HPDE6-E6E7 (cell line): ENCODE results near the gene SLC31A2.
"Not testable (repeated sequence)": the region's sequence is repeated elsewhere in the genome, so short reads cannot be mapped to it uniquely, and the experiment has no call there.

Source experiments
- DNase-seq: peaks from one replicate; pipeline ENCODE4 v3.0.0; 2011; ENCODE audit warnings: missing footprints; ENCODE audit errors: extremely low spot score

SLC31A2 gene, protein sequence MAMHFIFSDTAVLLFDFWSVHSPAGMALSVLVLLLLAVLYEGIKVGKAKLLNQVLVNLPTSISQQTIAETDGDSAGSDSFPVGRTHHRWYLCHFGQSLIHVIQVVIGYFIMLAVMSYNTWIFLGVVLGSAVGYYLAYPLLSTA

DNA sequence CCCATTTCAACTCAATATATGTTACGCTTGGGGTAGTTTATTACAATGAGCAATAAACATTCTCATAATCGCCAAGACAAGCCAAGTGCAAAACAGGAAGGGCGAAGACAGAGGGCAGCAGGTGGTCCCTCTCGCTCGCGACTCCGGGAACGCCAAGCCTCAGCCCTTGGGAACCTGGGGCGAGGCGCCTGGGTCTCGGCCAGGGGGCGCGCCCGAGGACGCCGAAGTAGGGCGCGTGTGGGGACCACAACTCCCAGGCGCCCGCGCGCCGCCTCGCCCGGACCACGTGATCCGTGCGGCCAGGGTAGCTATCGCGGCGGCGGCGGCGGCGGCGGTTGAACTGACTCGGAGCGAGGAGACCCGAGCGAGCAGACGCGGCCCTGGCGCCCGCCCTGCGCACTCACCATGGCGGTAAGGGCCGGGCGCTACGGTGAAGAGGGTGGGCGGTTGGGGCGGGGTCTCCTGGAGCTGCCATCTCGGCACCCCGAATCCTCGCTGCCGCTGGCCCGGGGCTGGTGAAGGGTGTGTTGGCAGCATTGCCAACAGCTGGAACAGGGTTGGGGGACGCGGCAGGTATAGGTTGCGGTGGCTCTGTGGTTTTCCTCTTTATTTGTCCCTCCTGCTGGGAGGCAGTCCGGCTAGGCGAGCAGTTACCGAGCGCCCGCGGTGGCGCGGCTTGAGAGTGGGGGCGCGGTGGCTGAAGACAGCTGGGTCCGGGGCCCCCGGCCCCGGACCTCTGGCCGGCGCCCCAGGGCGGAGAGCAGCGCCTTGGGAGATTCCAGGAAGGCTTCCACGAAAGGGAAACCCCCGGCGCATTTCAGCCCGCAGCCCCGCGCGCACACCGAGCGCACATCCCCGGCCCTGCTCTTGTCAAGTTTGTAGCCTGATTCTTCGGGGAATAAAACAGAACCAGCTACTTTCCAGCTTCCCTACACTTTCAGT, at the start of gene SLC31A2:
SLC31A2 (plus strand) TSS at position 338 of the 942 bp plus-strand sequence; CDS start at position 406, 68 bp downstream.
- peak; percentile 77 for DNase-seq

DNA sequence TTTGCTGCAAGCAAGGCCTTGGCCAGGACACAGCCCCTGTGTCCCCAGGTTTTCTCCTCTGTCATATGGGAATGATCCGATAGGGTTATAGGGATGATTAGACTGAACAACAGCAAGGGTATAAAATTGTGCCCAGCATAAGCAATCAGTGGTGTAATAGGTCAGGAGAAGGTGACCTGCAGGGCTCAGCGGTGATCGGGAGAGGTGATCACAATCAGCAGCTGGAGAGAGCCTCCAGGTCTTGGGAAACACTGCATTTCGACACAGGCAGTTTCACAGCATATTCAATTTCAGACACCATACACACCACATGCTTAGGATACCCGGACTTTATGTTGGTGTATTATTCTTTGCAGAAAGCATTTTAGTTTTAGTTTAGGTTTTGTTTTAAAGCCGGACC, 45.5 kb upstream of the SLC31A2 start:
- DNase-seq: not testable (repeated sequence)

DNA sequence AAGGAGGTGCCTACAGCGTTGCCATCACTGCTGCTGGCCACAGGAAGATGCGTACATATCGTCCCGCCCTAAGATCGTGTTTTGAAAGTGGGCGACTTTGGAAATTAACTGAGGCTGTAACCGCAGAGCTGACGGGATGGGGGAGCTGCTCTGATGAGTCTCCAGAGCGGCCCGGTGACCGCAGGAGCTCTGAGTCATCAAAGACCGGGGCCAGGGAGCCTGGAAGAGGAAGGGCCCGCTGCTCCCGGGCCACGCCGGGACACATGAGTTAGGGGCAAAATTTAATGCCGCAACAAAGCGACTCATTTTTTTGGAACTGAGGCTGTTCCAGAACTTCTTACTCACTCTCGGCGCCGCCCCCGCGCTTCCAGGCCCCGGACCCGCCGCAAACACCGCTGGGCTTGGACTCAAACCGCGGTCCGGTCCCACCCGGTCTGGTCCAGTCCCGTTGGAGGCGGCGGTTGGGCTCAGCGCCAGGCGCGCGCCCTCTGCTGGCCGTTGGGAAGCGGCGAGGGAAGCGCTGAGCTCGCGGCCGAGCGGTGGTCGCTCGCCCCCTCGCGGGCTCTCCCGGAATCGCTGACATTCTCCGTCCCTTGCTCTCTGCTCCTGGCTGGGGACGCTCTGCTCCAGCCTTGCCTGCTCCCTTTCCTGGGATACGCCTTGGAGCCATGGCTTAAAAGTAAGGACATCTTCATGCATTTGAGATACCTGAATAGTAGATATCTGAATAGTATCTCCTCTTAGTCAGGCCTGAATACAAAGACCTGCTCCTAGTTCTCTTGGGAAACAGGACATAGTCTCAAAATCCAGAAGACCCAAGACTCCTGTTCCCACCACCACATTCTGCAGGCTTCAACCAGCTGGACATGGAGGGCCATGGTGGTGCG, 39.5 kb upstream of the SLC31A2 start:
- DNase-seq: not testable (repeated sequence)

DNA sequence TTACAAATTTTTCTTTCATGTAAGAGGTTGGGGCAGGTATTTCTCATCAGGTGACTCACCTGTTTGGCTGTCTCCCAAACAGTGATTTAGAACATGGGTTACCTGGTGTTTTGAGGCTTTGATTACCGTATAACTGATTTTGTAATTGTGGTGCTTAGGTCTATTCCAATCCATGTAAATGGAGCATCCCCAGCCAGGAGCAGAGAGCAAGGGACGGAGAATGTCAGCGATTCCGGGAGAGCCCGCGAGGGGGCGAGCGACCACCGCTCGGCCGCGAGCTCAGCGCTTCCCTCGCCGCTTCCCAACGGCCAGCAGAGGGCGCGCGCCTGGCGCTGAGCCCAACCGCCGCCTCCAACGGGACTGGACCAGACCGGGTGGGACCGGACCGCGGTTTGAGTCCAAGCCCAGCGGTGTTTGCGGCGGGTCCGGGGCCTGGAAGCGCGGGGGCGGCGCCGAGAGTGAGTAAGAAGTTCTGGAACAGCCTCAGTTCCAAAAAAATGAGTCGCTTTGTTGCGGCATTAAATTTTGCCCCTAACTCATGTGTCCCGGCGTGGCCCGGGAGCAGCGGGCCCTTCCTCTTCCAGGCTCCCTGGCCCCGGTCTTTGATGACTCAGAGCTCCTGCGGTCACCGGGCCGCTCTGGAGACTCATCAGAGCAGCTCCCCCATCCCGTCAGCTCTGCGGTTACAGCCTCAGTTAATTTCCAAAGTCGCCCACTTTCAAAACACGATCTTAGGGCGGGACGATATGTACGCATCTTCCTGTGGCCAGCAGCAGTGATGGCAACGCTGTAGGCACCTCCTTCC, 37.9 kb upstream of the SLC31A2 start:
- peak; percentile 54 for DNase-seq

DNA sequence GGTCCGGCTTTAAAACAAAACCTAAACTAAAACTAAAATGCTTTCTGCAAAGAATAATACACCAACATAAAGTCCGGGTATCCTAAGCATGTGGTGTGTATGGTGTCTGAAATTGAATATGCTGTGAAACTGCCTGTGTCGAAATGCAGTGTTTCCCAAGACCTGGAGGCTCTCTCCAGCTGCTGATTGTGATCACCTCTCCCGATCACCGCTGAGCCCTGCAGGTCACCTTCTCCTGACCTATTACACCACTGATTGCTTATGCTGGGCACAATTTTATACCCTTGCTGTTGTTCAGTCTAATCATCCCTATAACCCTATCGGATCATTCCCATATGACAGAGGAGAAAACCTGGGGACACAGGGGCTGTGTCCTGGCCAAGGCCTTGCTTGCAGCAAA, 32.0 kb upstream of the SLC31A2 start:
- DNase-seq: not testable (repeated sequence)

DNA sequence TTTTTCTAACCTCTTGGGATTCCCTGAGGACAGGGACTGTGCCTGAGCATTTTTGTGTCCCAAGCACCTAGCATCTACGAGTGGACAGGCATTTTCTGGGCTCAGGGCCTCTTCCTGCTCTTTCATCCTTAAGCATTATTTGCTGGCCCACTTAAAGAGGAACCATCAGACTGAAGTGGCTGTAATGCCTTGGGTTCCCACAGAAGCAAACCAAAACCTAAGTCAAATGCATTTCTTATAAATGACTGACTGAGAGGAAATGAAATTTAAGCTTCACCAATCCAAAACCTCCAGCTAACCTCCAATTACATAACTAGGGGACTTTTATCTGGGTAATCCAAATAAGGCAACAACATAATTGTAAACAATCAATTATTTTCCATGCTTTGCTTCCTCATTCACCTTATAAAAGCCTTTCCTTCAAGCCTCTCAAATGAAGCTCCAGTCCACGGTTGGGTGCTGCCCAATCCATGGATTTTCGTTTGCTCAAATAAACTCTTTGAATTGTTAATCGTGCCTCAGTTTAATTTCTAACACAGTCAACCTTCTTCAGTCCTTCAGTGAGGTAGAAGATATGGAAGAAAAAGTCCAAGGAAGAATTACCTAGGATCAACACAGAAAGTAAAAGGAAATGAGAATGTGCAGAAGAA, 25.3 kb upstream of the SLC31A2 start:
- no peak for DNase-seq

DNA sequence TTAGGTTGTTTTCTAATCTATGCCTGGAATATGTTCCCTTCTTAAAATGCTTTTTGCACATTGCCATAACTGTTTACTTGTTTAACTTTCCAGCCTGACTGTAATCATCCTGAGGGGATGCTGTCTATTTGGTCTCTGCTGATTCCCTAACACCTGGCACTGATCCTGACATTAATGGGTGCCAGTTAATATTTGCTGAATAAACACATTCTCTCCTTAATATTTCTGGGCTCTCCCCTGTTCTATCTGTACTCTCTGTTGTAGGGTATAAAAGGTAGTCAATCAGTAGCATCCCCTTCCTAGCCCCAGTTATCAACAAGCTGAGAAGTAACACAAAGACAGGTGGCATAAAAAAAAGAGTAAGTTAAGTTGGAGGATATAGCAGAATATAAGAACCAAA, 21.3 kb upstream of the SLC31A2 start:
- DNase-seq: no peak

DNA sequence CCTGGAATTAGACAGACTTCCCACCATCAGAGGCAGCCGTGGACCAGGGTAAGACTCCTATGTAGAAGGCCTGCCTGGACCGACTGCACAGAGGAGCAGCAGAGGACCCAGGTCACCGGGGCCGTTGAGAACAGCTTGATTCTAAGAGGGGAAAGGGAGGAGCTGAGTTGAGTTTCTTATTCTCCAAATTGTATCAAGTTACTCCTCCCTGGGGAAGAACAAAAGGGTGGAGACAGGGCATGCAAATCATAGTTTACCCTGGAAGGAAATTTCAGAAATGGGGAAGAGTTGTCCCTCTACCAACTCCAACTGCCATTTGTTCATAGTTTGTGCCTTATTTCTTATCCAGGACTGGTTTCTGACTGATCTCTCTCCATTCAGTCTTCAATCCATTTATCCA, 20.9 kb upstream of the SLC31A2 start:
- DNase-seq: no peak

DNA sequence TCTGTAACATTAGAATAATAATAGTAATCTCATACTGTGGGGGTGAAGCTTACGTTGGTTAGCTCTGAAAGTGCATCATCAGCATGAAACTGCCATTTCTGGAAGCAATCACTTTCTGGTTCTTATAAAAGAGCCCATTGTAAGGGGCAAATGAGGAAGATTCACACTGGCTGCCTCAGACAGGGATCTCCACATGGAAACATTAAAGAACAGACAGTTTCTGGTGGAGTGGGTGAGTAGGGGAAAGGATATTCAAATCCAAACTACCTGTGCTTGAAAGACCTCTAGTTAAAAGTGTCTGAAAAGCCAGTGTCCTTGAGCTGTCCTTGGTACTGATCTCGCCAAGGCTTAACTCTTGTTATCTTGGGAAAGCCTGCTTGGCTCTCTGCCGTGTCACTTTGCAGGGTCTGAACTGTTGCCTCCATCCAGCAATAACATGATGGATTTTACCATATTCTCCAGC, 19.1 kb upstream of the SLC31A2 start:
- no peak for DNase-seq

DNA sequence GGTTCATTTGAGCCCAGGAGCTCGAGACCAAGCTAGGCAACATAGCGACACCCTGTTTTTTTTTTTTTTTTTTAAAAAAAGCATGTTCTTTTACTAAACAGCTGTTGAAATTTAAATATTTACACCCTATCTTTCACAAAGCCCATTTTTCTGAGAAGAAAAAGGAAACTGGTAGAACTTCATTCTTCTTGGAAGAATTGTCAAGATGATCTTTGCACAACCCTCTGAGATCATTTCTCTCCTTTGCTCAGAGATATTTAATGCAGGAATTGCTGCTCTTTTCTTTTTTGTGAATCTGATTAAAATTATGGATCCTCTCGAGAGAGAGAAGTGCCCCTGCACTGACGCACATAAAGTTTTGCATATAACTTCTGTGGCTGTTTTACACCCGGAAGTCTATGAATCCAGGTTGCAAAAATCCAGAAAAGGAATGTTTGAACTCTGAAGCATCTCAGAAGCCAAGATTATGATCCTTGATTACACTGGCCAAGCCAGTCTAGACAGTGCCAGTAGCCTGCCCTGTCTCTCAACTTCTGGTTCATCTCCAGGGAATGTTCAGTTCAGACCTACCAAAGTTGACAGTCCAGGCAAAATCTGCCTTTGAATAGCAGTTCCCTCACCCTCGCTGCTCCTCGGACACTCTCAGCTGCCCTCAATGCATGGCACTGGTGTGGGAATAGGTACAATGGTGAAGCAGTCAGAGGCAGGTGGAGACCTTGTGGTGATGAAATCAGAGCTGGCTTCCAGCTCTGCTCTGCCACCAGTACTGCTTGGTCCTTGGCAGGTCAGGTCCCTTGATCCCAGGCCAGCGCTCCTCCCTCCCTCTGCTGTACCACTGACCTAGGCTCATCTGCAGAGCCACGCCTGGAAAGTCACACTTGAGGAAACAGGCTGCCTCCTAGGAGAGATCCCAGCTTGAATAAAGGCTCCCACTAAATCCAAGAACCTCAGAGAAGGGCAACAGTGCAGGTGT, 13.3 kb upstream of the SLC31A2 start:
- no peak for DNase-seq

DNA sequence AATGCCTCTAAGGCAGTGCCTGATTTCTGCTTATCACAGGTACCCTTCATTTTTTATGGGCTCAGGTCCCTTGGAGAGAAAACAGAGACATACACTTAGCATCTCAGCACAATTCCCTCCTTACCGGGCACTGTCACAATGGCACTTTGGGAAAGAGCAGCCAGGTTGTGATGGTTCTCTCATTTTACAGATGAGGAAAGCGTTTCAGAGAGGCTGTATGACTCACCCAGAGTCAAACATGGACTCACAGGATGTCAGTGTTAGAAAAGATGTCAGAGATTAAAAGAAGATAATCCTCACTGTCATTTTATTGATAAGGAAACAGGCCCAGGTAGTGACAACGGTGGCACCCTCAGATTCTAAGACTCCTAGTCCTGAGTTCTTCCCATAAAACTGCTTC, 12.0 kb upstream of the SLC31A2 start:
- DNase-seq: no peak

DNA sequence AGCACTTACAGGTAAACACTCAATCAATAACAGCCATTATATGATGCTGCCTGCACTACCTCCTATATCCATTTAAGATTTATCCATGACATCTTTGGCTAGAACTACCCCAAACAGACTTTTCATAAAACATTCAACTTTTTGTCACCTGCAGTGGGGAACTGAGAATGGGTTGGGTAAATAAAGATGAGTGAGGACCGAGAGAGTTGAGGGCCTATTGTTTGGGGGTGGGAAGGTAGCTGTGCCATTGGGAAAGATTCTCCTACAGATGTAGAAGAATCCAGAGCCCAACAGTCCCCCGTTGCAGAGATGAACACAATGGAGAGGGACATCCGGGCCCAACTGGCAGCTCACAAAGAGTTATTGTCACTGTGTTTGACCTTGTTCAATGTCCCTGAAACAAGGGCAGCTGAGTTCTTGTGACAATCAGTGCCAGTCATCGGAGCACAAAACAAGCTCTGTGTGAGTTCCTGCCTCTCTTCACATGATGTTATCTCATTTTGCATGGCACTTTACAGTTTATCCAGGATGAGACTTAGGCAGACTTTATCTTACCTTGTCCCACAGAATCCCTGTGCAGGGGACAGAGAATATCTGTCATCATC, 11.5 kb upstream of the SLC31A2 start:
- no peak for DNase-seq

DNA sequence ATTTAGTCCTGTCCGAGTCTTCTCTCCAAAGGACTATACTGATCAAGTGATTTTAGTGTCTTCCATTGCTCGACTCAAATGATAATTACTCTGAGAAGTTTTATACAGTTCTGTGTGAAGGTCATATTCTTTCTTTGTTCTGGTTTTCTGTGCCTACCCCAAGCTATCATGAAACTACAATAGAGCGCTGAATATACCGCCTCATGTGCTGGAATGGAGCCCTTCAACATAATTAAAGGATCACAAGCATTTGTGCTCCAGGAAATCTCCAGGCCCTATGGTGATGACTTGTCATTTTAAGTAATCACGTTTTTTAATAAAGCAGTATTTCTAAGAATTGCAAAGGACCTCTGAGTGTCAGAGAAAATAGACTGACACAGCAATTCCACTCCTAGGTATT, 10.9 kb upstream of the SLC31A2 start:
- no peak for DNase-seq

DNA sequence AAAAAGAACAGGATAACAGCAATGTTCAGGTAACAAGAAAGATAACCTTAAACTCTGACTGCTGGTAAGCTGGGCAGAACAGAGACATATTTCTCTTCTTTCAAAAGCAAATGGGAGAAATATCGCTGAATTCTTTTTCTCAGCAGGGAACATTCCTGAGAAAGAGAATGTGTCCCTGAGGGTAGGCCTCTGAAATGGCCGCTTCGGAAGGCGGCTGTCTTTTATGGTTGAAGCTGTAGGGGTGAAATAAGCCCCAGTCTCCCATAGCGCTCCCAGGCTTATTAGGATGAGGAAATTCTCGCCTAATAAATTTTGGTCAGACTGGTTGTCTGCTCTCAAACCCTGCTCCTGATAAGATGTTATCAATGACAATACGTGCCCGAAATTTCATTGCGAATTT, 9.9 kb upstream of the SLC31A2 start:
- not testable (repeated sequence) for DNase-seq

DNA sequence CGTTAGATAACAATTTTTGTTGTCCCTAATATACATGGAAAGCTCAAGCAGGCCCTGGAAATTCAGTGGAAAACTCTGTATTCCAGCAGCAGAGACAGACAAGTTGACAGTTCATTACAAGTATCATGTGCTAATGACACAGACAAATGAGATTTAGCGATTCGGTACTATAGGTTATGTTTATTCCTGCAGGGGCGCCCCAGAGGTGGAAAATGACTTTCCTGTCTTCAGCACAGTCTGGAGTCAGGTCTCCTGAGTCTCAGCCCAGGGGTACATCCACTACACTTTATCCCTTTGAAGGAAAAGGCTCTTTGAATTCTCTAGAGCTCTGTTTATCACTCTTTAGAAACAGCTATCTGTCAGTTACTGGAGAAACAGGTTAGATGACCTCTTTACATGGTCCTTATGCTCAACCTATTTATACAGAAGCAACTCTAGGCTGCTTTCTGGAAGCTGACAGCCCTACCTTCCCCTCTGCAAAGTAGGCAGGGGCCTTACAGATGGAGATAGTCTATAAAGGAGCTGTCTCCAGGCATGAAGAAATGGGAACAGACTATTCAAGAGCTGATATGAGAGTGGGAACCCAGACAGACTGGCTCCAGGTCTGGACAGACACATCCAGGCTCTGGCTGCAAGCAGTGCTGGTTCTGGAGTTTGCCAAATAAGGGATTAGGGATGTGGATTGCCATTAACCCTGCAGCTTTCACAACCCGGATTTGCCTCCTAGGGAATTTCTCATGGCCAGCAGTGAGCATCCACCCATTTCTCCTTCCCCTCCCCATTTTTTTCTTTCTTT, 7.2 kb upstream of the SLC31A2 start:
- DNase-seq: no peak

DNA sequence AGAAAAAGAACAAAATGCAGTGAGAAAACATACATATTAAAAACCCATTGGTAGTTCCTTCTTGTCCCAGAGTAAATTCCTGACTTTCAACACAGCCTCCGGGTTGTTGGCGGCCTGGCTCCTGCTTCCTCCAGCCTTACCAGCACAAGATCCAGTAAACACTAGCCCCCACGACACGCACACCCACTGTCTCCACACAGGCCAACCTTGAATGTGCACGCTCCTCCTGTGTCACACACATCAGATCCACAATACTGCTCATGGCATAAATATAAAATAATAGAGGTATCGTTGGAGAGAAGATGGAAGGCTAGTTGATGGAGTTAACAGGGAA, 2.5 kb upstream of the SLC31A2 start:
- no peak for DNase-seq

DNA sequence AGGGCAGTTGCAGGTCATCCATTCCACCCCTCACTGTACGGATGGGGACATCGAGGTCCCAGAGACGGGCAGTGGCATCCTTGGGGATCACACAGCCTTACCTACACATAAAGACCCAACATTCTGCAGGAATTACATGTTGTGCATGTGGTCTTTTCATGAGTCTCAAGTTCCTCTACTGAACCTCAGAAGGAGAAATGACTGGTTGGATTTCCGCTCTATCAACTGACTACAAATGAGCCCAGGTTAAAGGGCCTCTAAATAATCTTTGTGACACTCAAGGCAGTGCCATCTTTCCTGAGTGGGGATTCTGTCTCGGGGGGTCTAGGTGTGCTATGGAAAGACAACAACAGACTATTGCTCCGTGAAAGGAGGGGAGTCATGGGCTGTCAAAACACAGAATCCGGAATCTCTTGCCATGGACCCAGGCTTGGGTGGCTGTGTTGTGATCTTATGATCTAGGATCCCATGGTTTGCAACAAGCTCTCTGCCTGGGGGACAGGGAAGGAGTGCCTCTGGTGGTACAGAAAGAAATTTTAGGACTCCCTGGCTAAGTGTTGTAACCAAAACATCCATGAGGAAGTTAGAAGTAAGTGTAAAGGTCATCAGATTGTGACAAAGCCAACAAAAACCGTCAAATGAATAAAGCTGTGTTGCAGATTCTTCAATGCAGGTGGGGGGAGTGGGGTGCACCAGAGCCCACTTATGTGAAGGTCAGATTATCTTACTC, 1.9 kb upstream of the SLC31A2 start:
- no peak for DNase-seq

DNA sequence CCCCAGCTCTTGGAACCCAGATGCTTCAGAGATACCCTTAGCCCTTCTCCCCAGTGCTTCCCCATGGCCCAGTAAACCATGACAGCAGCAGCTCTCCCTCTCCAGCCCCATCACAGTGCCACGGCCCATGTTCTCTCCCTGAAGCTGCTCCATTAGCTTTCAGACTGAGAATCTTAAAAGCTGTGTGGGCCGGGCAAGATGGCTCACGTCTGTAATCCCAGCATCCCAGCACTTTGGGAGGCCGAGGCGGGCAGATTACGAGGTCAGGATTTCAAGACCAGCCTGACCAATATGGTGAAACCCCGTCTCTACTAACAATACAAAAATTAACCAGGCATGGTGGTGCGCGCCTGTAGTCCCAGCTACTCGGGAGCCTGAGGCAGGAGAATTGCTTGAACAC, 1.2 kb upstream of the SLC31A2 start:
- not testable (repeated sequence) for DNase-seq
